HFFc6 (cell line): Measurements from ENCODE around the gene LRIG1. TPM values are rescaled to one million over a fixed set of nuclear protein-coding genes. Genes with fewer than 3 reads are reported as not detected.
A peak's percentile ranks its signal among the peaks of the same experiment; 100 is the strongest.

Experiments
- DNase-seq: peaks from one replicate; pipeline ENCODE4 v3.0.0-alpha.2; 2018
- H3K27ac Mint-ChIP-seq: 2 replicates; pipeline ENCODE4 v1.8.0; 2020; ENCODE audit warnings: mild to moderate bottlenecking, mixed read lengths
- H3K27me3 Mint-ChIP-seq: 2 replicates; pipeline ENCODE4 v1.8.0; 2021; ENCODE audit warnings: mild to moderate bottlenecking, moderate library complexity, mixed read lengths; ENCODE audit not compliant: insufficient read depth
- H3K36me3 Mint-ChIP-seq: 2 replicates; pipeline ENCODE4 v1.8.0; 2021; ENCODE audit warnings: low read depth, mixed read lengths
- H3K4me1 Mint-ChIP-seq: 2 replicates; pipeline ENCODE4 v1.8.0; 2020; ENCODE audit warnings: low read depth, mixed read lengths
- H3K4me3 Mint-ChIP-seq: 2 replicates; pipeline ENCODE4 v1.8.0; 2020; ENCODE audit warnings: mild to moderate bottlenecking, moderate library complexity, mixed read lengths
- H3K9me3 Mint-ChIP-seq: 2 replicates; pipeline ENCODE4 v1.8.0; 2020; ENCODE audit warnings: mild to moderate bottlenecking, mixed read lengths
- total RNA-seq, 6 experiments: library from RNA; stranded (reverse); fragmentation: NEBNext Ultra II Directional; extraction: Animal tissue kit (Norgen Biotek cat#: 25700); gene quantifications; 2 replicates in 1 of 6; 3 replicates in 5 of 6; pipeline ENCODE4 v1.2.3, GENCODE V29; 2021
- TF ChIP-seq, protein P1 (sequence below): fragments of 200-600 bp; sonication (generic); IDR thresholded peaks from 2 replicates; pipeline ENCODE4 v1.5.0; 2021; ENCODE audit warnings: antibody characterized with exemption, mild to moderate bottlenecking

Gene LRIG1
- total RNA-seq, 6 experiments from 2014 or later = 1.7 to 2.7 (median 2.2) TPM

DNA sequence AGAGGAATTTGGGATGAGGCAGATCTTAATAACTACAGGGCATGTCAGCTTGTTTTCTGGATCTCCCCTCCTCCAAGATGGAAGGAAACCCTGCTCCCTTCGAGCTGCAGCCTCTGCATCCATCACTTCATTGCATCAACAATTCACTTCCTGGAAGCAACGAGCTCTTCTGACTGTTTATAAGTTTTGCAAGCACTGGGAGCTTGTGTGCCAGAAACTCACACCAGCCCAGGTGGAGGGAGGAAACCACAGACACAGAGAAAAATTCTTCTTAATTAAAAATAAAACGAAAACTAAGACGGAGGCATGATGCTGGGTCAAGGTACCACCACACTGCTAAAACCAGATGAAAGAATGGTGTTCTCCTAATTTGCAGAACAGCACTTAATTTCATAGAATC, 10.6 kb downstream of the LRIG1 start:
- Mint-ChIP-seq H3K4me3 (no peak overlapping the region), H3K27ac (no peak overlapping the region), H3K4me1 (peaks cover 25% of the 10 kb centered on the region)

DNA sequence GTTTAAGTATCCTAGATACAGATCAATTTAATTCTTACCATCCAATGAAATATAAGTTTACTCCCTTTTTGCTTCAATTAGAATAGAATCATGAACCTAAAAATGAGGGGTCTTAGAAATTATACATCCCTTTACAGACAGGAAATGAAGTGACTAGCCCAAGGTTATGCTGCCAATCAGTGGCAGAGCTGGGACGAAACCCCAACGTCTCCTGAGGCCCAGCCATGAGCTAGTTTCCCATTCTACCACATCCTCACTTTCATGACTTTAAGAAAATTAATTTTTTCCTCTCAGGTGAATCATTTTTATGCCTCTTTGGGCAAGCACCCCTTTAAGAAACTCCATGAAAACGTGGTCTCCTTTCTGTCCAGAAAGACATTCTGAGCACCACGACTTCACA, 11.2 kb downstream of the LRIG1 start:
- TF ChIP-seq, protein P1, sequence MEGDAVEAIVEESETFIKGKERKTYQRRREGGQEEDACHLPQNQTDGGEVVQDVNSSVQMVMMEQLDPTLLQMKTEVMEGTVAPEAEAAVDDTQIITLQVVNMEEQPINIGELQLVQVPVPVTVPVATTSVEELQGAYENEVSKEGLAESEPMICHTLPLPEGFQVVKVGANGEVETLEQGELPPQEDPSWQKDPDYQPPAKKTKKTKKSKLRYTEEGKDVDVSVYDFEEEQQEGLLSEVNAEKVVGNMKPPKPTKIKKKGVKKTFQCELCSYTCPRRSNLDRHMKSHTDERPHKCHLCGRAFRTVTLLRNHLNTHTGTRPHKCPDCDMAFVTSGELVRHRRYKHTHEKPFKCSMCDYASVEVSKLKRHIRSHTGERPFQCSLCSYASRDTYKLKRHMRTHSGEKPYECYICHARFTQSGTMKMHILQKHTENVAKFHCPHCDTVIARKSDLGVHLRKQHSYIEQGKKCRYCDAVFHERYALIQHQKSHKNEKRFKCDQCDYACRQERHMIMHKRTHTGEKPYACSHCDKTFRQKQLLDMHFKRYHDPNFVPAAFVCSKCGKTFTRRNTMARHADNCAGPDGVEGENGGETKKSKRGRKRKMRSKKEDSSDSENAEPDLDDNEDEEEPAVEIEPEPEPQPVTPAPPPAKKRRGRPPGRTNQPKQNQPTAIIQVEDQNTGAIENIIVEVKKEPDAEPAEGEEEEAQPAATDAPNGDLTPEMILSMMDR = no peak
- no peaks in the 10 kb centered on the region for H3K36me3 Mint-ChIP-seq
- no peak for DNase-seq
- peaks cover 29% of the 10 kb centered on the region for H3K4me1 Mint-ChIP-seq
- H3K27ac Mint-ChIP-seq = no peak overlapping the region
- no peak overlapping the region for H3K4me3 Mint-ChIP-seq
- peaks cover 6% of the 10 kb centered on the region for H3K27me3 Mint-ChIP-seq
- H3K9me3 Mint-ChIP-seq = no peaks in the 10 kb centered on the region

More for the DNA sequence above, 10.6 kb downstream of the LRIG1 start:
- Mint-ChIP-seq H3K36me3 (no peaks in the 10 kb centered on the region), H3K27me3 (peaks cover 6% of the 10 kb centered on the region), H3K9me3 (no peaks in the 10 kb centered on the region)
- TF ChIP-seq, protein P1 = no peak
- DNase-seq = no peak

DNA sequence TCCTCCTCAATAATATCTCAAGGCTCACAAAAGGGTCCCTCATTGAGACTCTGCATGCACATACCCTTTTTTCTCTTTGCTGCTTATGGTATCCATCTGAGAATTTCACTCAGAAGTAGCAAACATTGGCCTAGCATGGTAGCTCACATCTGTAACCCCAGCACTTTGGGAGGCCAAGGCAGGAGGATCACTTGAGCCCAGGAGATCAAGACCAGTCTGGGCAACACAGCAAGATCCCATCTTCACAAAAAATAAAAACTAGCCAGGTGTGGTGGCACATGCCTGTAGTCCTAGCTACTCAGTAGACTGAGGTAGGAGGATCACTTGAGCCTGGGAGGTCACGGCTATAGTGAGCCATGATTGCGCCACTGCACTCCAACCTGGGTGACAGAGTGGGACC, 11.7 kb downstream of the LRIG1 start:
- Mint-ChIP-seq H3K36me3 (no peaks in the 10 kb centered on the region), H3K27ac (no peak overlapping the region), H3K9me3 (no peaks in the 10 kb centered on the region), H3K4me1 (peaks cover 29% of the 10 kb centered on the region), H3K27me3 (peaks cover 6% of the 10 kb centered on the region), H3K4me3 (no peak overlapping the region)
- no peak for DNase-seq
- TF ChIP-seq, protein P1 = no peak

DNA sequence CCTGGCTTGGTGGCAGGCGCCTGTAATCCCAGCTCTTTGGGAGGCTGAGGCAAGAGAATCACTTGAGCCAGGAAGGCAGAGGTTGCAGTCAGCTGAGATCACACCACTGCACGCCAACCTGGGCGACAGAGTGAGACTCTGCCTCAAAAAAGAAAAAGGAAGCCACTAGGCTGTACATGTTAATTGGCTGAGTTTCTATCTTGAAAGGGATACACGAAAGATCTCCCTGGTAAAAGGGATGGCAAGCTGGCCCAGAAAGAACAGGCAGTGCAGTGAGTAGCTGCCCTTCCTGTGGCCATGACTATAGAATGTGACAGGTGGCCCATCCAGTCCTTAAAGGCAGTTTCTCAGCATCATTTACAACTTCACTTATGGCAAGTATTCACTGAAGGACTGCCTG, 12.3 kb downstream of the LRIG1 start:
- H3K36me3 Mint-ChIP-seq = no peaks in the 10 kb centered on the region
- no peaks in the 10 kb centered on the region for H3K9me3 Mint-ChIP-seq
- no peak overlapping the region for H3K4me3 Mint-ChIP-seq
- H3K27me3 Mint-ChIP-seq = peaks cover 5% of the 10 kb centered on the region
- no peak overlapping the region for H3K27ac Mint-ChIP-seq
- TF ChIP-seq, protein P1 = no peak
- peaks cover 29% of the 10 kb centered on the region for H3K4me1 Mint-ChIP-seq
- no peak for DNase-seq

DNA sequence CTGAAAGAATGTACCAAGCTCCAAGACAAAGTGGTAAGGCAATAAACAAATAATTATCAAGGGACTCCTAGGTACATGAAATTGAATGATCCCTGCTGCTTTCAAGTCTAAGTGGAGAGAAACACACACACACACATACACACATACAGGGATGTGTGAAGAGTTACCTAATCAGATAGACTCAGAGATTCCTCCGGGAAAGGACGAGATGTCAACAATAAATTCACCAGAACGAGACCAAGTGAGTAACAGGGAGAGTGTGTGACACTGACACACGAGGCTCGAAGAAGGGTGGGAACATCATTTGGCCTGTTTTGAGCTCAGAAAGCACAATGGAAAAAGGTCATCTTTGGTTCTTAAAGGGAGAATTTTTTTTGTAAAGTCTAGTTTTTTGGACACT, 13.4 kb downstream of the LRIG1 start:
- Mint-ChIP-seq H3K4me3 (no peak overlapping the region), H3K27me3 (peaks cover 3% of the 10 kb centered on the region), H3K27ac (no peak overlapping the region), H3K4me1 (peaks cover 29% of the 10 kb centered on the region), H3K36me3 (no peaks in the 10 kb centered on the region), H3K9me3 (no peaks in the 10 kb centered on the region)
- TF ChIP-seq, protein P1 = no peak
- DNase-seq = no peak

DNA sequence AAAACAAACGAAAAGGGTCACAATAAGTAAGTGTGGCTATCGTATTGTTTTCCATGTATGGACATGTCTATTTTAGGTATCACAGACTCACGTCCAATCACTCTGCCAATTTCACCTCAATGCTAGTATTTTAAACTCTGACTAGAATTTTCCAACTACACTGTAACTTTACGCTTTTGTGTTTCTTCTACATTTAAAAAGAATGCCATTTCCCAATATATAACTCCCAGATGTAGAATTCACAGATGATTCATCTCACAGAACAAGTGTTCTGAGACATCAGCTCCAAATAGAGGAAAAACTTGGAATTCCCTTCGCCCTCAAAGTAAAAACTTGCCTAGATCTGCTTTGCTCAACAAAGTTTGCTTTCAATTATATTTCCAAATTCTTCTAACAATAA, 14.2 kb downstream of the LRIG1 start:
- peak; percentile 58 for DNase-seq
- TF ChIP-seq, protein P1 = no peak
- H3K27ac Mint-ChIP-seq = no peak overlapping the region
- H3K9me3 Mint-ChIP-seq = no peaks in the 10 kb centered on the region
- H3K4me1 Mint-ChIP-seq = peaks cover 29% of the 10 kb centered on the region
- no peaks in the 10 kb centered on the region for H3K36me3 Mint-ChIP-seq
- no peak overlapping the region for H3K4me3 Mint-ChIP-seq
- H3K27me3 Mint-ChIP-seq = peaks cover 3% of the 10 kb centered on the region
